ENCODE data around the gene CNTNAP2. TPM values are rescaled to one million over a fixed set of nuclear protein-coding genes. Genes with fewer than 3 reads are reported as not detected.

Gene CNTNAP2
- total RNA-seq, 2 experiments from 2014 or later: 0.28 TPM; not detected in 1

GRCh38 chr7:146670532-146670931 lies 553.9 kb downstream of the CNTNAP2 start:
- DNase-seq (ENCODE audit: low spot score): no peak
- no TSS peak for BruUV-seq (replicated peaks)
- ChIA-PET POLR2A (no interaction called here), CTCF (ENCODE audit: unreplicated experiment) (no interaction called here)
- no peaks in the 10 kb centered on the region for H3K36me3 ChIP-seq (ENCODE audit: insufficient read depth, low read length)
- no peaks in the 10 kb centered on the region for H3K79me2 ChIP-seq (ENCODE audit: insufficient read depth, low read depth, low read length)
- H2AFZ ChIP-seq (ENCODE audit: low read length): no peak overlapping the region
- no peaks in the 10 kb centered on the region for H3K9me3 ChIP-seq (ENCODE audit: low read length)
- no peak overlapping the region for H3K27ac ChIP-seq (ENCODE audit: low read depth, low read length, poor library complexity, severe bottlenecking)
- intact Hi-C loops (cut with micrococcal nuclease; ENCODE audit: unreplicated experiment): no loop called here
- H3K9me2 ChIP-seq (ENCODE audit: insufficient read depth, low read length): no peaks in the 10 kb centered on the region
- no peak overlapping the region for H3K4me3 ChIP-seq (ENCODE audit: low read depth, low read length, poor library complexity, severe bottlenecking)
- TF ChIP-seq EZH2phosphoT487 (IDR thresholded peaks at IDR 0.05; ENCODE audit: borderline replicate concordance, low read depth, low read length) (no peak), CTCF (conservative IDR thresholded peaks at IDR 0.05; ENCODE audit: low read length) (no peak)
- H3K4me2 ChIP-seq (ENCODE audit: low read length): no peak overlapping the region
- no peaks in the 10 kb centered on the region for H4K20me1 ChIP-seq (ENCODE audit: insufficient read depth, low read length)
- no peaks in the 10 kb centered on the region for H3K4me1 ChIP-seq (ENCODE audit: insufficient read depth, low read length, poor library complexity, severe bottlenecking)

GRCh38 chr7:146681487-146681886 lies 564.9 kb downstream of the CNTNAP2 start:
- Histone ChIP-seq H3K4me1 (ENCODE audit: insufficient read depth, low read length, poor library complexity, severe bottlenecking) (no peaks in the 10 kb centered on the region), H3K36me3 (ENCODE audit: insufficient read depth, low read length) (no peaks in the 10 kb centered on the region), H3K9me2 (ENCODE audit: insufficient read depth, low read length) (no peaks in the 10 kb centered on the region), H4K20me1 (ENCODE audit: insufficient read depth, low read length) (no peaks in the 10 kb centered on the region), H3K4me3 (ENCODE audit: low read depth, low read length, poor library complexity, severe bottlenecking) (no peak overlapping the region), H3K9me3 (ENCODE audit: low read length) (no peaks in the 10 kb centered on the region), H3K27ac (ENCODE audit: low read depth, low read length, poor library complexity, severe bottlenecking) (no peak overlapping the region), H3K79me2 (ENCODE audit: insufficient read depth, low read depth, low read length) (no peaks in the 10 kb centered on the region), H3K4me2 (ENCODE audit: low read length) (no peak overlapping the region), H2AFZ (ENCODE audit: low read length) (no peak overlapping the region)
- TF ChIP-seq EZH2phosphoT487 (IDR thresholded peaks at IDR 0.05; ENCODE audit: borderline replicate concordance, low read depth, low read length) (no peak), CTCF (conservative IDR thresholded peaks at IDR 0.05; ENCODE audit: low read length) (no peak)
- ChIA-PET POLR2A (interaction anchor here (0.6 kb wide), 1 partner anchor 854 kb away, joined by 3 read pairs; no protein-coding TSS in a partner anchor), CTCF (ENCODE audit: unreplicated experiment) (no interaction called here)
- no TSS peak for BruUV-seq (replicated peaks)
- no peak for DNase-seq (ENCODE audit: low spot score)
- intact Hi-C loops (cut with micrococcal nuclease; ENCODE audit: unreplicated experiment): no loop called here

GRCh38 chr7:146683439-146683838 lies 566.8 kb downstream of the CNTNAP2 start:
- Histone ChIP-seq H4K20me1 (ENCODE audit: insufficient read depth, low read length) (no peaks in the 10 kb centered on the region), H2AFZ (ENCODE audit: low read length) (no peak overlapping the region), H3K4me2 (ENCODE audit: low read length) (no peak overlapping the region), H3K9me2 (ENCODE audit: insufficient read depth, low read length) (no peaks in the 10 kb centered on the region), H3K4me1 (ENCODE audit: insufficient read depth, low read length, poor library complexity, severe bottlenecking) (no peaks in the 10 kb centered on the region), H3K79me2 (ENCODE audit: insufficient read depth, low read depth, low read length) (no peaks in the 10 kb centered on the region), H3K27ac (ENCODE audit: low read depth, low read length, poor library complexity, severe bottlenecking) (no peak overlapping the region), H3K36me3 (ENCODE audit: insufficient read depth, low read length) (no peaks in the 10 kb centered on the region), H3K4me3 (ENCODE audit: low read depth, low read length, poor library complexity, severe bottlenecking) (no peak overlapping the region), H3K9me3 (ENCODE audit: low read length) (no peaks in the 10 kb centered on the region)
- ChIA-PET CTCF (ENCODE audit: unreplicated experiment) (no interaction called here), POLR2A (no interaction called here)
- DNase-seq (ENCODE audit: low spot score): no peak
- intact Hi-C loops (cut with micrococcal nuclease; ENCODE audit: unreplicated experiment): no loop called here
- TF ChIP-seq CTCF (conservative IDR thresholded peaks at IDR 0.05; ENCODE audit: low read length) (no peak), EZH2phosphoT487 (IDR thresholded peaks at IDR 0.05; ENCODE audit: borderline replicate concordance, low read depth, low read length) (no peak)
- no TSS peak for BruUV-seq (replicated peaks)
